NT2/D1 (cell line): ENCODE measurements around the gene IGFBPL1.
A peak's percentile ranks its signal among the peaks of the same experiment; 100 is the strongest.

Source experiments
- DNase-seq: peaks from one replicate; pipeline ENCODE4 v3.0.0-alpha.2; 2011; ENCODE audit warnings: low read depth, low spot score
- H3K27me3 ChIP-seq: 2 replicates; pipeline ENCODE4 v1.6.0; 2011; ENCODE audit warnings: mild to moderate bottlenecking; ENCODE audit not compliant: insufficient read length, insufficient read depth
- H3K36me3 ChIP-seq: 2 replicates; pipeline ENCODE4 v1.6.1; 2011; ENCODE audit warnings: mild to moderate bottlenecking, low read length, mixed read lengths; ENCODE audit not compliant: insufficient read depth, insufficient read length
- H3K4me1 ChIP-seq: 2 replicates; pipeline ENCODE4 v1.5.1; 2011; ENCODE audit not compliant: insufficient read depth, insufficient read length
- H3K4me3 ChIP-seq: 2 replicates; pipeline ENCODE4 v1.5.1; 2011; ENCODE audit warnings: low read depth; ENCODE audit not compliant: insufficient read length
- H3K9ac ChIP-seq: 2 replicates; pipeline ENCODE4 v1.6.0; 2011; ENCODE audit warnings: low read depth; ENCODE audit not compliant: insufficient read length
- H3K9me3 ChIP-seq: 2 replicates; pipeline ENCODE4 v1.5.1; 2011; ENCODE audit warnings: mild to moderate bottlenecking, low read length; ENCODE audit not compliant: insufficient read depth
- SUZ12 ChIP-seq: IDR thresholded peaks from 2 replicates; pipeline ENCODE4 v1.6.1; 2011; ENCODE audit not compliant: insufficient read length, insufficient read depth; ENCODE audit errors: extremely low read depth
- YY1 ChIP-seq: IDR thresholded peaks from 2 replicates; pipeline ENCODE4 v1.6.1; 2011; ENCODE audit not compliant: insufficient read length, insufficient read depth
- ZNF274 ChIP-seq: IDR thresholded peaks from 2 replicates; pipeline ENCODE4 v1.6.1; 2011; ENCODE audit warnings: mild to moderate bottlenecking, low read depth, low read length

Gene IGFBPL1

DNA sequence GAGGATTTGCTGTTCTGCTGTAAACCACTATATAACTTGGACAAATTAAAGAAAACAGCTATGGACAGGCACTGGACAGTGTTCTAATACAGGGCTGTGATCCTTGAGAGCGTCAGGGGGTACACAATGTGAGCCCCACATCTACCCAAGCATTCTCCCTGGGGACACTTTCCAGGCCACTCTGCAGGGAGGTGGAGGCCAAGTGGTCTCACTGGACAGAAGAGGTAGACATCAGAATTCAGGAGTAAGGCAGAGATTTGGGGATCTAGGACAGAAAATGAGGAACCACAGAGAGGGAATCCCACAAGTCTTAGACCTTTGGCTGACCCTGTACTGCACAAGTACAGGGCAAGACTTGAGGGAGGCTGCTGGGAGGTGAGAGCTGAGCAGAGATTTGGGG, 3.8 kb upstream of the IGFBPL1 start:
- Histone ChIP-seq H3K4me1 (no peaks in the 10 kb centered on the region), H3K27me3 (peaks cover 24% of the 10 kb centered on the region), H3K4me3 (no peak overlapping the region), H3K9ac (no peak overlapping the region), H3K9me3 (no peaks in the 10 kb centered on the region), H3K36me3 (no peaks in the 10 kb centered on the region)
- TF ChIP-seq SUZ12 (no peak), ZNF274 (no peak), YY1 (no peak)
- DNase-seq, result no peak

GRCh38 chr9:38424918-38425317, 664 bp upstream of the IGFBPL1 start:
- no peaks in the 10 kb centered on the region for H3K9me3 ChIP-seq
- TF ChIP-seq YY1, result no peak
- TF ChIP-seq ZNF274, result no peak
- TF ChIP-seq SUZ12, result no peak
- no peak for DNase-seq
- peak overlapping the region; percentile 67 for H3K4me3 ChIP-seq
- peaks cover 24% of the 10 kb centered on the region for H3K27me3 ChIP-seq
- H3K4me1 ChIP-seq, result peaks cover 10% of the 10 kb centered on the region
- no peak overlapping the region for H3K9ac ChIP-seq
- no peaks in the 10 kb centered on the region for H3K36me3 ChIP-seq

- Histone ChIP-seq H3K4me1 (peaks cover 10% of the 10 kb centered on the region), H3K9ac (peak overlapping the region; percentile 85), H3K9me3 (no peaks in the 10 kb centered on the region), H3K27me3 (peaks cover 24% of the 10 kb centered on the region), H3K4me3 (peak overlapping the region; percentile 67), H3K36me3 (no peaks in the 10 kb centered on the region)
- DNase-seq, result no peak
- TF ChIP-seq SUZ12 (no peak), YY1 (no peak), ZNF274 (no peak)
Observed at GRCh38 chr9:38423273-38423972, 831 bp downstream of the IGFBPL1 start.

GRCh38 chr9:38422555-38423260, 1.5 kb downstream of the IGFBPL1 start:
- H3K4me1 ChIP-seq, result peaks cover 10% of the 10 kb centered on the region
- H3K4me3 ChIP-seq, result no peak overlapping the region
- H3K36me3 ChIP-seq, result no peaks in the 10 kb centered on the region
- H3K27me3 ChIP-seq, result peaks cover 24% of the 10 kb centered on the region
- TF ChIP-seq SUZ12, result no peak
- TF ChIP-seq ZNF274, result no peak
- DNase-seq, result no peak
- no peaks in the 10 kb centered on the region for H3K9me3 ChIP-seq
- H3K9ac ChIP-seq, result peak overlapping the region; percentile 51

- Histone ChIP-seq H3K9ac (peak overlapping the region; percentile 12), H3K36me3 (no peaks in the 10 kb centered on the region), H3K4me3 (no peak overlapping the region), H3K4me1 (peaks cover 10% of the 10 kb centered on the region), H3K27me3 (peaks cover 22% of the 10 kb centered on the region), H3K9me3 (no peaks in the 10 kb centered on the region)
- no peak for TF ChIP-seq SUZ12
- TF ChIP-seq ZNF274, result no peak
- no peak for TF ChIP-seq YY1
- peak; percentile 78 for DNase-seq
Observed at GRCh38 chr9:38421498-38422211, 2.6 kb downstream of the IGFBPL1 start.

GRCh38 chr9:38419181-38419580, 5.1 kb downstream of the IGFBPL1 start:
- H3K27me3 ChIP-seq, result peaks cover 6% of the 10 kb centered on the region
- no peaks in the 10 kb centered on the region for H3K36me3 ChIP-seq
- no peak for TF ChIP-seq SUZ12
- no peak for TF ChIP-seq ZNF274
- no peak for TF ChIP-seq YY1
- peak; percentile 47 for DNase-seq
- peak overlapping the region; percentile 21 for H3K9ac ChIP-seq
- peaks cover 18% of the 10 kb centered on the region for H3K4me1 ChIP-seq
- no peaks in the 10 kb centered on the region for H3K9me3 ChIP-seq
- H3K4me3 ChIP-seq, result no peak overlapping the region

- DNase-seq, result no peak
- Histone ChIP-seq H3K27me3 (peaks cover 2% of the 10 kb centered on the region), H3K9me3 (no peaks in the 10 kb centered on the region), H3K36me3 (no peaks in the 10 kb centered on the region), H3K9ac (no peak overlapping the region), H3K4me3 (no peak overlapping the region), H3K4me1 (peaks cover 18% of the 10 kb centered on the region)
- no peak for TF ChIP-seq SUZ12
- TF ChIP-seq ZNF274, result no peak
- no peak for TF ChIP-seq YY1
Observed at GRCh38 chr9:38418366-38418765, 5.9 kb downstream of the IGFBPL1 start.
